ENCODE results near the gene LMF1. TPM values are rescaled to one million over a fixed set of nuclear protein-coding genes. Genes with fewer than 3 reads are reported as not detected.

Gene LMF1
- total and polyA plus RNA-seq, 2 of the 4 experiments (the other 2 are of a cell fraction) = 7.7 to 13.1 TPM

DNA sequence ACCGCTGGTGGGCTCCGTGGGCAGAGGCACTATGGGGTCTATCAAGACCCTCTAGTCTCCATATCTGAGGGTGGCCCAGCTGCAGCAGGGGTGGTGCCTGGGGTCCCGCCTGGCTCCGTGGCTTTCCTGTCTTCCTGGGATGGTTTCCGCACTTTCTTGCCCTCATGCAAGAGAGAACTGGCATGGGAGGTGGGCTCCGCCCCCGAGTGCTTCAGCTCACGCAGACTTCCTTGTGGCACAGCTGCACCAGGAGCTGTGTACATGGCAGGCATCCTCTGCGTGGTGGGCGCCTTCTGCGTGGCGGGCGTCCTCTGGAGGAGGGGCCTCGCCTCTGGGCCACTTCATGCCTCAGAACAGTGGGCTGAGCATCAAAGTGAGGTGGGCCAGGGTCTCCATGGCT, 73.1 kb downstream of the LMF1 start:
- dilution Hi-C loops (cut with HindIII; ENCODE audit: low sequenced_read_pairs, unreplicated experiment) = no loop called here
- Histone ChIP-seq H3K4me2 (ENCODE audit: low read depth, low read length) (no peak overlapping the region), H3K18ac (ENCODE audit: low read depth, low read length) (no peak overlapping the region), H2AK5ac (ENCODE audit: low read depth, low read length) (no peak overlapping the region), H3K9me3 (ENCODE audit: control insufficient read depth, insufficient read depth, low read length) (no peaks in the 10 kb centered on the region), H3K23ac (ENCODE audit: low read depth, low read length) (no peak overlapping the region), H3K4ac (ENCODE audit: low read depth, low read length) (no peak overlapping the region), H3K4me3 (ENCODE audit: insufficient read depth, low read depth, low read length) (no peak overlapping the region), H4K8ac (ENCODE audit: low read depth in 2 of 2, low read length in 2 of 2) (no peak overlapping the region), H2AFZ (replicated peaks; ENCODE audit: low read length, poor library complexity) (peak overlapping the region; percentile 35), H2BK120ac (ENCODE audit: low read depth, low read length) (no peak overlapping the region), H3K9me1 (ENCODE audit: insufficient read depth, low read length) (no peaks in the 10 kb centered on the region), H3K14ac (replicated peaks; ENCODE audit: low read depth, low read length) (no peak overlapping the region), H3K9ac (ENCODE audit: low read depth, low read length) (no peak overlapping the region), H4K20me1 (ENCODE audit: insufficient read depth, low read length) (no peaks in the 10 kb centered on the region; the same call in 1 of the 2 replicates), H3K27ac (ENCODE audit: insufficient read depth, low read length) (no peak overlapping the region), H4K5ac (ENCODE audit: low read depth, low read length) (no peak overlapping the region), H3K27me3 (ENCODE audit: control insufficient read depth, insufficient read depth, low read length) (no peaks in the 10 kb centered on the region), H3K4me1 (ENCODE audit: control insufficient read depth, insufficient read depth, low read length) (no peaks in the 10 kb centered on the region), H2BK5ac (ENCODE audit: low read depth, low read length, poor library complexity, severe bottlenecking) (no peak overlapping the region), H2AK9ac (replicated peaks; ENCODE audit: low read depth, low read length, poor library complexity) (no peak overlapping the region), H2BK15ac (ENCODE audit: low read depth, low read length) (no peak overlapping the region), H3K36me3 (ENCODE audit: control insufficient read depth, insufficient read depth, low read length) (no peaks in the 10 kb centered on the region), H4K91ac (ENCODE audit: insufficient read depth, low read depth, low read length) (no peak overlapping the region), H3K79me1 (ENCODE audit: low read depth in 1 of 2, low read length in 2 of 2) (no peaks in the 10 kb centered on the region), H3K56ac (ENCODE audit: extremely low read depth, insufficient read depth, low read length) (no peak overlapping the region), H2BK20ac (ENCODE audit: low read depth, low read length) (no peak overlapping the region)
- ATAC-seq (ENCODE audit: low read depth) = no peak
- no peak for DNase-seq
- intact Hi-C loops (cut with micrococcal nuclease) = no loop called here
- CTCF ChIA-PET = no interaction called here
- in situ Hi-C loops (cut with MboI; ENCODE audit: low sequenced_read_pairs) = no loop called here
- POLR2A ChIA-PET (ENCODE audit: unreplicated experiment) = no interaction called here
- TF ChIP-seq POLR2A (IDR thresholded peaks at IDR 0.05; ENCODE audit: low read depth, low read length) = no peak
- no peak for TF ChIP-seq BHLHE40 (IDR thresholded peaks at IDR 0.05; ENCODE audit: low read depth, low read length)
- TF ChIP-seq RAD21 (IDR thresholded peaks at IDR 0.05; ENCODE audit: low read length) = no peak
- no peak for TF ChIP-seq MXI1 (IDR thresholded peaks at IDR 0.05; ENCODE audit: borderline replicate concordance, low read depth, low read length)
- no peak for TF ChIP-seq CEBPB (IDR thresholded peaks at IDR 0.05; ENCODE audit: low read depth, low read length)
- TF ChIP-seq MAFK (IDR thresholded peaks at IDR 0.05; ENCODE audit: low read depth, low read length) = no peak
- TF ChIP-seq, protein P1, sequence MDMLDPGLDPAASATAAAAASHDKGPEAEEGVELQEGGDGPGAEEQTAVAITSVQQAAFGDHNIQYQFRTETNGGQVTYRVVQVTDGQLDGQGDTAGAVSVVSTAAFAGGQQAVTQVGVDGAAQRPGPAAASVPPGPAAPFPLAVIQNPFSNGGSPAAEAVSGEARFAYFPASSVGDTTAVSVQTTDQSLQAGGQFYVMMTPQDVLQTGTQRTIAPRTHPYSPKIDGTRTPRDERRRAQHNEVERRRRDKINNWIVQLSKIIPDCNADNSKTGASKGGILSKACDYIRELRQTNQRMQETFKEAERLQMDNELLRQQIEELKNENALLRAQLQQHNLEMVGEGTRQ (IDR thresholded peaks at IDR 0.05; ENCODE audit: low read depth, low read length) = no peak
- no peak for TF ChIP-seq RCOR1 (IDR thresholded peaks at IDR 0.05; ENCODE audit: insufficient replicate concordance, low read length)
- no peak for TF ChIP-seq CHD1 (IDR thresholded peaks at IDR 0.05; ENCODE audit: low read depth, low read length)
- no peak for TF ChIP-seq RFX5 (IDR thresholded peaks at IDR 0.05; ENCODE audit: low read depth, low read length)
- no peak for TF ChIP-seq MAZ (IDR thresholded peaks at IDR 0.05; ENCODE audit: borderline replicate concordance, low read depth, low read length)
- no TSS peak for BruUV-seq (replicated peaks)
- WGBS, 2 experiments (ENCODE audit: extremely low coverage in 2 of 2, insufficient read length in 1 of 2) = 78% methylated on average over 7 of the region's 14 CpGs; no CpG with 5 or more reads in 1 of the 2 experiments
